Stimulated activated CD4-positive, alpha-beta T cell treated with anti-CD3 and anti-CD28 coated beads, Interleukin-4, amount 100 ng/mL, for 4 hours (primary cell): ENCODE measurements around the gene GABRD.

ENCODE experiments used
- DNase-seq, 2 experiments: peaks; one replicate each; pipeline ENCODE4 v3.0.0-alpha.2; 2020

GABRD gene

GRCh38 chr1:2041305-2041704 is 22.2 kb downstream of the GABRD start:
- no peak for DNase-seq

- DNase-seq: no peak
Measured at GRCh38 chr1:2041887-2042286, 22.7 kb downstream of the GABRD start.

GRCh38 chr1:2042830-2043773 is 24.0 kb downstream of the GABRD start:
- no peak for DNase-seq

GRCh38 chr1:2043886-2044285 is 24.7 kb downstream of the GABRD start:
- DNase-seq: no peak

- DNase-seq: peak; percentile 75 to 85
Measured at GRCh38 chr1:2044510-2045319, 25.6 kb downstream of the GABRD start.

- DNase-seq: no peak
Measured at GRCh38 chr1:2045468-2046173, 26.5 kb downstream of the GABRD start.

- peak; percentile 15 to 39 for DNase-seq
Measured at GRCh38 chr1:2046174-2046917, 27.2 kb downstream of the GABRD start.

GRCh38 chr1:2046953-2047748 is 28.0 kb downstream of the GABRD start:
- no peak for DNase-seq

- no peak for DNase-seq
Measured at GRCh38 chr1:2047749-2048729, 28.9 kb downstream of the GABRD start.

GRCh38 chr1:2049225-2049717 is 30.1 kb downstream of the GABRD start:
- DNase-seq: no peak

- DNase-seq: peak; percentile 94
Measured at GRCh38 chr1:2049718-2050431, 30.7 kb downstream of the GABRD start, which contains the start of gene PRKCZ. PRKCZ (plus strand) TSS chr1:2050411; CDS start chr1:2050631, 220 bp downstream.

GRCh38 chr1:2050461-2050792 is 31.3 kb downstream of the GABRD start:
- DNase-seq: no peak

GRCh38 chr1:2050793-2051682 is 31.9 kb downstream of the GABRD start:
- DNase-seq: no peak

- no peak for DNase-seq
Measured at GRCh38 chr1:2052054-2052679, 33.0 kb downstream of the GABRD start.

- DNase-seq: no peak
Measured at GRCh38 chr1:2052756-2053155, 33.6 kb downstream of the GABRD start.

GRCh38 chr1:2053217-2053616 is 34.1 kb downstream of the GABRD start:
- no peak for DNase-seq

- no peak for DNase-seq
Measured at GRCh38 chr1:2053784-2054376, 34.7 kb downstream of the GABRD start.
